ENCODE measurements around the gene CYP2D6.
"Not testable (repeated sequence)": the region's sequence is repeated elsewhere in the genome, so short reads cannot be mapped to it uniquely, and the experiment has no call there.

The CYP2D6 gene

DNA sequence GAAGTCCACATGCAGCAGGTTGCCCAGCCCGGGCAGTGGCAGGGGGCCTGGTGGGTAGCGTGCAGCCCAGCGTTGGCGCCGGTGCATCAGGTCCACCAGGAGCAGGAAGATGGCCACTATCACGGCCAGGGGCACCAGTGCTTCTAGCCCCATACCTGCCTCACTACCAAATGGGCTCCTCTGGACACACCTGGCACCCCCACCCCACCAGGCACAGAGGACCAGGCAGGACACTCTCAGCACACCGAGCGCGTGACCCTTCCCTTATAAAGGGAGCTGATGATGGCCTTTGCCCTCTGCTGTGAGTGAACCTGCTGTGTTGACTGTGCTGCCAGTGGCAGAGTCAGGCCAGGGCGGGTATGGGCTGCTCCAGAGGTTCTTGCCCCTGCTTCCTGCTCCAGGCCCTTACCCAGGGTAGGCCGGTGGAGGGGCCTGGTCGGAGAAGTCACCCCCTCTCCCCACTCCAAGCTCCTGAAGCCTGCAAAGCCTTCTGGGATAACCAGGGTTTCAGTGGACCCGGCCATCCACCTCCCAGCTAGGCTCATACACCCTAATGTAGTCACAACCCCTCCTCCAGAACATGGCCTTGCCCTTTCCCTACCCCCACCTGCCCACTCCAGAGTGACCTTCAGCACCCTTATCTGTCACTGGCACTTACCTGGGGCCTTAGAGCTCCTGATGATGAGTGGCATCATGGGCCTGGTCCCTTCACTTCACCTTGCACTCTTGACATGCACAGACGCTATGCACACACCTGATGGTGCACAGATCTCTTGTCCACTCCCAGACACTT, at the start of gene CYP2D6:
Gene CYP2D6 (minus strand): TSS at position 172 of the 793 bp plus-strand sequence. CDS start 19 bp downstream, at position 153.
- DNase-seq: not testable (repeated sequence)

DNA sequence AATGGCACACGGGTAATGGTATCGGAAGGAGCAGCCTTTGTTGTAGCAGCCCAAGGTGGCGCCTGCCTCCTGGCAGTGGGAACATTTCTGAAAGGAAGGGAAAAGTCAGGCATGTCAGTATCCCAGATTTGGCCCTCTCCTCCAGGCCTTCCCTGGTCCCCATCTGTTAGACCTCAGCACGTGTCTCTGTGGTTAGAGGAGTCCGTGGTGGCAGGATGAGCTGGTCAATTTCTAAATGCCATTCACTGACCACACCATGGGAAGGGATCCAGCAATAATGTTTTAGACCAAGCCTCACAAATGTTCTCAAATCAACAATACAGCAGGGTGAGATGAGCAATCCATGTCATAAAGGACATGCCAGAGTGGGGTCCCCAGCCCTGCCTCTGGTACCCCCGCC, 49.0 kb upstream of the CYP2D6 start:
- DNase-seq: no peak

DNA sequence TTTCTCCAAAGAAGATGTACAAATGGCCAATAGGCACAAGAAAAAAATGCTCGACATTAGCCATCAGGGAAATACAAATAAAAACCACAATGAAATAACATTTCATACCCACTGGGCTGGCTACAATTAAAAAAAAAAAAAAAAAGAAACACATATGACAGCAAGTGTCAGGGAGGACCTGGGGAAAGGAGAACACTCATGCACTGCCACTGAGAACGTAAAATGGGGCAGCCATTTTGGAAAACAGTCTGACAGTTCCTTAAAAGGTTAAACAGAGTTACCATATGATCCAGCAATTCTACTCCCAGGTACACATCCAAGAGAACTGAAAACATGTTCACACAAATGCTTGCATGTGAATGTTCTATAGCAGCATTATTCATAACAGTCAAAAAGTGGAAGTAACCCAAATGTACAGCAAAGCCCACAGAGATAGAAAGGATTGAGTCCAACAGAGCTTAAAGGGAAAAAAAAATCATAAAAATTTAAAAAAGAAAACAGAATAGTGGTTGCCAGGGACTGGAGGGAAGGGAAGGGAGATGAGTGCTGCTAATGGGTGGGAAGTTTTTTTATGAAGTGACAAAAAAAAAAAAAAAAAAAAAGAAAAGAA, 48.4 kb upstream of the CYP2D6 start:
- DNase-seq: no peak

DNA sequence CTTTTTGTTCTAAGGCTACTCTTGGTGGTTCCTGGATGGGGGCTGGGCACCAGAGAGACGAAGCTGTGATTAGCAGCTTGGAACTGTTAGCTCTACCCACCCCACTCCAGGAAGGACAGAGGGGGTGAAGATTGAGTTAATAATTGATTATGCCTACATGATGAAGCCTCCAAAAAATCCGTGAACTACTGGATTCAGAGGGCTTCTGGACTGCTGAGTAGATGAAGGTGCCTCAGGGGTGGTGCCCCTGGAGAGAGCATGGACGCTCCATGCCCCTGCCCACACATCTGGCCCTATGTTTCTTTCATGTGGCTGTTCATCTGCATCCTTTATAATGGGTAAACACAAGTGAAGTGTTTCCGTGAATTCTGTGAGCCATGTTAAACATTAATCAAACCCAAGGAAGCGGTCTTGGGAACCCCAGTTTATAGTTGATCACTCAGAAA, 47.3 kb upstream of the CYP2D6 start:
- no peak for DNase-seq

DNA sequence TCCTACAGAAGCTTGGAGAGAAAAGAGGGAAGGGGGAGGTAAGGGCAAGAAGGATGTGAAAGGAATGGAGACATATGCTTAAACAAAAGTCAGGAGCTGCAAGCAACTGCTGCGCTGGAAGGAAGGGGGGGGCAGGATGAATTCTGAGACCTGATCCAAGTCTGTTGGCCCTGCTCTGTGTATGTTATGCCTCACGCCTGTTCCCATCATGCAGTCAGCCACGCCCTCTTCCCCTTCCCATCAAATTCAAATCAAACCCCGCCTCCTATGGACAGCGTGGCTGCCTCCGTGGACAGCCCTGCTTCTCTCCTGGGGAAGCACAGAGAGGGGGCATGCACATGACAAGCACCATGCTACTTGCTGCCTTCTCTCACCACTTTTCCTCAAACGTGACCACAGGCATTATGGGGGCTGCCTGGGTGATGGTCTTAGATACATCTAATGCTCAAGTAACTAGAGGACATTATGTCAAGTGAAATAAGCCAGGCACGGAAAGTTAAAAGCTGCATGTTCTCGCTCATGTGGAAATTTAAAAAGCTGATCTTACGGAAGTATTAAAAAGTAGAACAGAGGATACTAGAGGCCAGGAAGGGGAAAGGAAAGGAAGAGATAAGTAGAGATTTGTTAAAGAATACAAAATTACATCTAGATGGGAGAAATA, 45.8 kb upstream of the CYP2D6 start:
- no peak for DNase-seq

DNA sequence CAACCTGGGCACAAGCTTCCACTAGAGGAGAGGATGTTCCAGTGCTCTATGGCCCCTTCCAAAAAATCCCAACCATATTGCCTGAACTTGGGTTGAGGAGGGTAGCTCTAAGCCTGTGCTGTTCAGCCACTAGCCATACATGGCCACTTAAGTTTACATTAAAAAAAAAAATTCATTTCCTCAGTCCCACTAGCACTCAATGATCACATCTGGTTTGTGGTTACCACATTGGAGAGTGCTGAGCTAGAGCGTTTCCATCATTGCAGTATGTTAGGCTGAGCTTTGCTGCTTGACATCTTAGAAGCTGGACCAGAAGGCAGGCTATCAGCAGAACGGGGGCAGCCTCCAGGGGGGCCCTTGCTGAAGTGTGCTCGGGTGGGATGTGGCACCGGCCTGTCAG, 43.5 kb upstream of the CYP2D6 start:
- no peak for DNase-seq

DNA sequence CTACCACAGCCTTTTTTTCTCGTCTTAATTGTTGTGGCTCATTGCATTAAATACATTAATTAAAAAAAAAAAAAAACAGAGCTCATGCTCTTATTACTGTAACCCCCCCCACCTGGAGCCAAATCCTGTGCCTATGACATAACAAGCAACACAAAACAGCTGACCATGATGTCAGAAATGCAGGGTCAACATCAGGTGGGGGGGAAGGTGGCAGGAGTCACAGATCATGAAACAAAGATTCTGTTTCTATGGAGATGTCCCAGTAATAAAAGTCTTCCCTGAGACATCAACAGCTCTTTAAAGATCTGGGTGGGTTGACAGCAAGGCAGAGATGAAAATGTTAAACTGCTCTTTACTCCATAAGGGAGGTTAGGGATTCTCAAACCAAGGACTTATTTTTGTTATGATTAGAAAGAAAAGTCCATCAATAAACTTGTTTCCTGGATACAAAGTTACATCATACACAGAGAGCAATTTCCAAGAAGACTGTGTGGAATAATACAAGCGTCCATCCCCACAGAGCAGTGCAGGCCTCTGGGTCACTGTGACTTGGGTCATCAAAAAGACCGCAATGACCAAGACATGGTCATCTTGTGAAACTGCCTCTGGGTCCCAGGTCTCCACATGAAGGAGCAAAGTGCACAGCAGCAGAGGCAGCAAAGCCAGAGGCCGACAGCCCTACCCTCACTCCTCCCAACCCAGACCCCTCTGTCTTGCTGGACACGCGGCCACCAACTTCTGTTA, 42.7 kb upstream of the CYP2D6 start:
- DNase-seq: no peak

DNA sequence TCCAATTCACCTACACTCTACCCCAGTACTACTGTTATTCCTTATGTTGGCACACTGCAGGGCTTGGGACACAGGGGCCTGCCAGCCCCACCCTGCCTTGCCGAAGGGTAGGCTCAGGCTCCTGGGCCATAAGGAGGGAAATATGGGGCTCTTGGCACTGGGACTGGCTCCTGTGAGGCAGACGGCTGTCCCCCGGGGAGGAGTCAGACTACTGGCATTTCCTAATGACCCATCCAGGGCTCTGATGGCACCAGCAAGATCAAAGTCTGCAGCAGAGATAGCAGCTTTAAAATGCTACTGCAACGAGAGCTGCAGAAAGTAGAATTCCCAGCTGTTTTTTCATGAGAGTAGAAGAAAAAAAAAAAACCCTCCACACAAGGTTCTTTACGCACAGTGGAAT, 42.2 kb upstream of the CYP2D6 start:
- DNase-seq: no peak

DNA sequence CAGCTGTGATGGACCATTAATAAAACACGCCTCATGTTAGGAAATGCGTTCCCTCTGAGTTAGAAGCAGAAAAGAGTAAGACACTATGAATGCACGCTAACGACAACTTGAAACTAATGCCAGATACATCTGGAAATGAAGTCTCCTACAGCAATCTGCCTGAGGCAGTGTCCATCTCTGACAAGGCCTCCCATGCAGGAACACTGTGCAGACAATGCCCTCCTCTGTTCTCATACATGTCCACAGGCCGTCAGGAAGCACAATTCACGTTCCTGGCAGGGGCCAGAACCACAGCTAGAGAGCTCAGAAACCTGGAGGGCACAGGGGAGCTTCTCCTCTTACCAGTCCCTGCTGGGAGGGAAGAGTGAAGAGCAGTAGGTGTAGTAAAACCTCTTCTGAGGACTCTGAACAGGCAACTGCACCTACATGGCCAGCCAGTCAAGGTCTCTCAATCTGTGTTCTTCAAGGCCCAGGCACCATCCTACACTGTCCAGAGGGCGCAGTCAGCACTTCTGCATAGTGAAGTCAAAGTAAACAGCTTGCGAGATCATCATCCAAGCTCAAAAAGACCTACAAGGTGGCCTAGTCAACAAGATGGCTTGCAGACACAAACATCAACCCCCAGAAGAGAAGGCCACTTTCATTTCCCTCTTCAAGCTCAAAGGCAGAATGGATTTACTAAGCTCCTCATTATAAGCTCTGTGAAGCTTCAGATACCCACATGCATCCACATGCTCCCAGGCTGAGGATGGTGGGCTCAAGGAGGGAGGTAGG, 41.5 kb upstream of the CYP2D6 start:
- no peak for DNase-seq

DNA sequence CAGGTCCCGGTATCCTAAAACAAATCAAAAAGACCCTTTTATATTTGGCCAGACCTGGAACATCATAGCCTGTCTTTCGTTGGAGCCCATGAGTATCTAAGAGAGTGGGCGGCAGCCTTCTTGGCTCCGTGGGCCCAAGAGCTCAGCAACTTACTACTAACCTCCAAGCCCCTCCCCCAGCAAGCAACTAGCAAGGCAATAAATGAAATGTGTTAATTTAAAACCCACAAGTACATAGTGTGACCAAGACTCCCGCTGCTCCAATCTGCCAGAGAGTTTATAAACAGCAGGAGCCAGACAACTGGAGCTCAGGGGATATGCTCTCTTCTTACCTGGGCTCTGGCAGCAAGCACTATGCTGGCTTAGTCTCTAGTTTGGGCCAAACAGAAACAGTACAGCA, 40.8 kb upstream of the CYP2D6 start:
- DNase-seq: no peak

DNA sequence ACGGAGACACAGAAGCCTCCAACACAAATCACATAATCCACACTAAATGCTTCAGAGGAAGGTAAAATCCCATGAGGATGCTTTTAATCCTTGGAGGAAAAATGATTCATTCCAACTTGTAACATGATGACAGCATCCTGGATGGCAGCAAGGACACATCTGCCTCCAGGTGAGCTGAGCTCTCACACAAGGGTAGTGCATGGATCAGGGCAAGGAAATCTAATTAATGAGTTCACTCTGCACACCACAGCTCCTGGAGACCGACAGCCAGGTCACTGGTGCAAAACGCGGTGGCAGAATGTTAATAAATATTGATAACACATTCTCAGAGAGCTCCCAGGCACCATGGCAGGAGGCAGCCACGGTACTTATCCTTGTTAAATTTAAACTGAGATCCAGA, 40.3 kb upstream of the CYP2D6 start:
- no peak for DNase-seq

DNA sequence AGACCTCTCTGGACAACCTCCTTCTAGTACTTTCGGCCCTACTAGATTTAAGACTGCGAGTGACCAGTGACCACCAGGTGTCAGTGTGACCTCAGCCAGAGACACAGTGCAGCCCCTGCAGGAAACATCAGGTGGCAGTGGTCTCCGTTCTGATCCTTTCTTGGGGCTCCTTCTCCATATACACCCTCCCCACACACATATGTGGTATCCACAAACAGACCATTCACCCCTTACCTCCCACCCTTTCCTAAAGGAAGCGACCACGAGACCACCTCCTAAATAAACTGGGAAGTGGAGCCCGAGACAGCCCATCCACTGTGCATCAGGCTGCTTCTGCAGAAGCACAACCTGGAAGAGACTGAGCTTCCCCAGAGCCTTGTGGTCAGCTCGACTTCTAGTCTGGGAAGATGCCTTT, 38.5 kb upstream of the CYP2D6 start:
- DNase-seq: peak; percentile 70

DNA sequence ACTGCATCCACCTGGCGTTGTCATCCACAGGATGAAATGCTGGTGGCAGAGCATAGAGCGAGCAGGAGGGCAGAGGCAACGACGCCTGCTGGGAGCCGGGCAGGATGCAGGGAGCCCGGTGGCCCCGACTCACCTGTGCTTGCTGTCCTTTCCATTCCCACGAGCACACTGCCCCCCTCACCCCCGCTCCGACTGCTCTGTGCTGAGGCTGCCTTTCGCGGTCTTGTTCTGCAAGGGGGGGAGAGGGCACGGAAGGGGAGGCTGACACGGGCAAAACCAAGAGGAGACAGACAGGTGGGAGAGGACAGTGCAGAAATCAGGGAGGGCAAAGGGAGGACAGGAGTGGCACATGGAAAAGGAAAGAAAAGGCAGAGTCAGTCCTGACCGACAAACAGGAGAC, 37.9 kb upstream of the CYP2D6 start:
- DNase-seq: no peak

DNA sequence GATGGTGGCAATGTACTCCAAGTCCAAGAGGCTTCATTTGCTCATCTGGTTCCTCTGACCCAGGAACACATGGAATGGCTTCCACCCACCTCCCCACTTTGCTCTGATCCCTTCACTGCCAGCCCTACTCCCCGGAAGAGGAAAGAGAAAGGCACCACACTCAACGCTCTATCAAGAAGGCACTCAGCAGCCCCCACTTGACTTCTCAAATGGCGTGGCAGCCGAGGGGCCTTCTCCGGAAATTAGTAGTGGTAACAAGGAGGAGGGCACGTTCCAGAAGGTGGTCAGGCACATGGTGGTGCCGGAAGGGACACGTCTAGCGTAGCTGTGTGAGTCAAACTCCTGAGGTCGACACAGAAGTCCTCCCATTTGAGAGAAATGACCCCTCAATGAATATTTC, 36.5 kb upstream of the CYP2D6 start:
- no peak for DNase-seq

DNA sequence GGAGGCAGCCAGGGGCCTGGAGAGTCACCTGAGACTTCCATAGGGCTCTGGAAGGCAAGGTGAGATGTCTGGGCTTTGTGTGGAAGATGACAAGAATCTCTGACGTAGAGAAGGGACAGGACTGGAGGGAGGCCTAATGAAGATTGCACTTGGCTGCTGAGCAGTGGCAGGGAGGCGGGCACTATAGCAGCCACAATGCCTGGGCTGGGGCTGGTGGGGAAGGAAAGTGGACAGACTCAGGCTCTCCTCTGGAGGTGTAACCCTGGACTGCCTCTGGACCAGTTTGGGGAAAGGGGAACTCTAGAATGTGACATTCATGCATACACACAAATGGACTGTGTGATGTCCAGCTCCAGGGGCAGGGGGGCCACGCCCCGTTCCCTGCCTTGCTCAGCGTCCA, 34.3 kb upstream of the CYP2D6 start:
- no peak for DNase-seq

DNA sequence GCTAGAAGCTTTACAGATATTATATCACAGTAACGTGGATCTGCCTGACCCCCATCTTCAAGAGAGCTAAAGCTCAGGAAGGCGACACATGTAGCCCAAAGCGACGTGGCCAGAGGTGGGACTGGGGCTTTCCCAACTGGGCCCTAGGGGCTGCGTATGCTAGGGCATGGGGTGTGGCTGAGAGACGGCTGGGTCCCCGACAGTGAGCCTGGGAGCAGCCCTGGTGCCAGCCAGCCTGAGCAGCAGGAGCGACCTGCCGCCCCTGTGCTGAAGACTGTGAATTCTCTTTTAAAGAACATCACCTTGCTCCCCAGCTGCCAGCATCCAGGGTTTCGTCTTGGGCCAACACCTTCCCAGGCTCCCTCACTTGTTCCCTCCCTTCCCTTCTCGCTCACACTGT, 32.9 kb upstream of the CYP2D6 start:
- DNase-seq: no peak

DNA sequence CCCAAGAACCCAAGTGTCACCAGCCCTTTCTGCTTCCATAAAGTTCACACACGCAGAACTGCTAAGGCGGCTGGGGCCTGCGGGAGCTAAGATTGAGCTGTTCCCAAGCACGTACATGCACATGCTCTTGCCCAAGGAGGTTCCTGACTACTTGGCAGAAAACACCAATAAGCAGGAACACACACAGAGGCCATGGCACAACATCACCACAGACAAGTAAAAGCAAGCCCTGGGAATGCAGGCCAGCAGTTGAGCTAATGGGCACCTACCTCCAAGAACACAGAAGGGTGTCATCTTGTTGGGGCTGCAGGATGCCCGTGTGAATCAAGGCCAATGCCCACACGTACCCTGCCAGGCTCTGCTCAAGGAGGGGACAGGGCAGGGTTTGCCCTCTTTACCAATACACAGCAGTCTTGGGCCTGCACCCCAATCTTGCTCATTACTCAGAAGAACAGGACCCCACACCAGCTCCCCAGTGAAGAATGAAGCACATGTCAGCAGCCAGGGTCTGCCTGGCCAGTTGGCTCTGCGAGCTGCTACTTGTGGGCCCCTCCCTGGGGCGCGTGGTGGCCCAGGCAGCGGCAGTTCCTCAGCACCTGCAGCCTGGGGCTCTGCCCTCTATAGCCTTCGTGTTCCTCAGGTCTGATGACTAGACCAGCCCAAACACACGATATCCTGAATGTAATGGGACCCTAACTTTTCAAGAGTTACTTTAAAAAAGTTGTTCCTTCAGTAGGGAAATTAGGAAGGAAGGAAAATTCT, 32.3 kb upstream of the CYP2D6 start:
- DNase-seq: no peak

DNA sequence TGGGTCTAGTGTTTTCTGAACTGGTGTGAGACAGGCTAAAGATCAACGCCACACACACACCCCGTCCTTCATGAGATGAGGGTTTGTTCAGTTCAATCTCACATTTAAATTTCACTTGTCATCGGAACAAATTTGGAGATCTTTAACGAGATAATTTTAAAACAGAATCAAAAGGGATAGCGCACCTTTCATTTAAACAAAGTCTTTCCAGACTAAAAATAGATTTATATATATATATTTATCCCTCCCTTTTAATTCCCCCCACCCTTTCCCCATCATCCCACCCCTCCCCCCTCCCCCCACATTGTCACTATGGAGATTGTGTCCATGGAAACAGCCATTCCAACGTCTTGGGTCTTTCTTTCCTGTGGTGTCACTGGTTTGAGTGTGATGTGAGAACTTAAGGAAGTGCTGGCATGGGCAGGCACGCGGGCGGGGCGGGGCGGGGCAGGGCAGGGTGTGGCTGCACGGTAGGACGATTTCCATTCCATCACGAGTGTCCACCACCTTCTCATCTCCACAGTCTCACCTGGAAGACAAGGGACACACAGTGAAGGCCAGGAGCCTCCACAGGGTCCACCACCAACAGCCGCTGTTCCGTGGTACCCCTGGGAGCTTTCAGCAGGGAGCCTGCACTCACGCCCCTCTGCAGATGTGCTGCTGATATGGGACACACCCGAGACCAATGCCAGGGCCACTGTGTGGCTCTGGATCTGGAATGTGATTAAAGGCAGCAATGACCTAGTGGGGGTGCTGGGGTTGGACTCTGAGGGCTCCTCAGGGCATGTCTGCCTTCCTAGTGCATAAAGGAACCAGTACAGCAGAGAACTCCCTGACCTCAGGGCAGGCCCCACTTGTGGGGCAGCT, 30.5 kb upstream of the CYP2D6 start:
- no peak for DNase-seq

DNA sequence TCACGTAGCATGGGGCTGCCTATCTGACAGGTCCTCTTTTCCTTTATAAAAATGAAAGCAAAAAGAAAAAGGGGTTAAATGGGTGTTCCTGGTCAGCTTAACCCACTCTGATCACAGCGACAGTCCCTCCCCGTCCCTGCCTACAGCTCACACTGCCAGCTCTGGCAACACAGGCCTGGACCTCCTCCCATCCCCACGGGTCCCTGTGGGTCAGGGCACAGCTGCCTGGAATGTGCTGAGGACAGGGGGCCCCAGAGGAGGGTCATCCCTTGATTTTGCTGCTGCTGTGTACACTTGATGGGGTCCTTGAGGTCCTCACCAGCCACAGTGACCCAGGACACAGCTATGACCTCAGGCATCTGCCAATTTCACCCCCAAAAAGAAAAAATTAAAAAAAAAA, 29.6 kb upstream of the CYP2D6 start:
- DNase-seq: no peak

DNA sequence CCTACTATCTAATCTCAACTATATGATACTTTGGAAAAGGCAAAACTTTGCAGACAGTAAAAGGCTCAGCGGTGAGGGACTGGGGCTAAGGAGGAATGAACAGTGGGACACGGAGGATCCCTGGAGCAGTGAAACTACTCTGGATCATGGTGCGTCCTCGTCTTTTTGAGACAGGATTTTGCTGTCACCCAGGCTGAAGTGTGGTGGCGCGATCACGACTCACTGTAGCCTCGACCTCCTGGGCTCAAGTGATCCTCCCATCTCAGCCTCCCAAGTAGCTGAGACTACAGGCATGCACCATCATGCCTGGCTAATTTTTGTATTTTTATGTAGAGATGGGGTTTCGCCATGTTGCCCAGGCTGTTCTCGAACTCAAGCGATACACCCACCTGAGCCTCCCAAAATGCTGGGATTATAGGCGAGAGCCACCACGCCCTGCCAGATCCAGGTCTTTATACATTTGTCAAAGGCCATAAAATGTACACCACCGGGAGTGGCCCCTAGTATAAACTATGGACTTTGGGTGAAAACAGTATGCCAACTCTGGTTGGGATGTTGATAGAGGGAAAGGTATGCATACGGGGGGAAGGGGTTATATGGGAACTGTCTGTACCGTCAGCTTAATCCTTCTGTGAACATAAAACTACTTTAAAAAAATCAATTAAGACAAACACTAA, 28.0 kb upstream of the CYP2D6 start:
- DNase-seq: no peak
